HCT116 (cell line): Measurements from ENCODE around the gene KDM7A. TPM values are rescaled to one million over a fixed set of nuclear protein-coding genes. Genes with fewer than 3 reads are reported as not detected.

ENCODE experiments used
- ATAC-seq: fragments of 200-7000 bp; cut with Tn5 transposase; 2 replicates; pipeline ENCODE4 v1.9.1; 2020; ENCODE audit warnings: mild to moderate bottlenecking, moderate library complexity
- BruUV-seq: library from RNA; stranded (reverse); fragments of 400-500 nt; replicated peaks from 2 replicates; lab custom pipeline; 2021; lab: Mats Ljungman, UMichigan
- CTCF ChIA-PET: fragments of 300-600 bp; sonication (Branson Sonifier 250); formaldehyde crosslinking; loops from one replicate; lab custom pipeline; 2021; ENCODE audit warnings: antibody characterized with exemption; lab: Charles Lee
- POLR2A ChIA-PET: fragments of 300-600, 350-600 bp; sonication (Branson Sonifier 250); formaldehyde crosslinking; loops from one replicate; lab custom pipeline; 2021; ENCODE audit warnings: antibody characterized with exemption; lab: Charles Lee
- RAD21 ChIA-PET, 2 experiments: fragments of 300-600 bp; sonication (Branson Sonifier 250); formaldehyde crosslinking; loops; one replicate each; lab custom pipeline; 2023; ENCODE audit warnings: low total read pairs in 2 of 2; ENCODE audit not compliant: uncharacterized antibody in 2 of 2, unreplicated experiment in 2 of 2, low non-redundant PET in 1 of 2; lab: Charles Lee
- DNase-seq: peaks from one replicate; pipeline ENCODE4 v3.0.0-alpha.2; 2010; ENCODE audit warnings: low read depth, low spot score
- H2AFZ ChIP-seq: fragments of 200-600 bp; shearing (Covaris generic), sonication (generic); 2 replicates; pipeline ENCODE4 v1.6.1; 2017; ENCODE audit warnings: low read depth, mixed run types, mixed read lengths, antibody characterized with exemption, low read length; ENCODE audit not compliant: poor library complexity, severe bottlenecking
- H3K27ac ChIP-seq: 2 replicates; pipeline ENCODE4 v1.5.1; 2012; ENCODE audit warnings: low read depth, low read length
- H3K27me3 ChIP-seq: fragments of 200-600 bp; sonication (generic); 2 replicates; pipeline ENCODE4 v1.6.1; 2016; ENCODE audit warnings: mixed run types, low read length, mixed read lengths; ENCODE audit not compliant: insufficient read depth
- H3K36me3 ChIP-seq, 2 experiments: fragments of 200-500 bp in 1 of 2; fragments of 200-600 bp in 1 of 2; sonication (Bioruptor generic) in 1 of 2; sonication (generic) in 1 of 2; 2 replicates each; pipeline versions ENCODE4 v1.5.1 to v1.6.1; 2014 to 2016; ENCODE audit warnings: low read length in 2 of 2, inconsistent platforms in 1 of 2, mixed read lengths in 1 of 2, mixed run types in 1 of 2; ENCODE audit not compliant: insufficient read depth in 2 of 2, control insufficient read depth in 1 of 2
- H3K4me1 ChIP-seq, 2 experiments: fragments of 200-600 bp in 1 of 2; sonication (generic) in 1 of 2; 2 replicates each; pipeline versions ENCODE4 v1.5.1 to v1.6.1; 2012 to 2017; ENCODE audit warnings: low read length in 2 of 2, inconsistent platforms in 1 of 2, mild to moderate bottlenecking in 1 of 2, mixed read lengths in 1 of 2, mixed run types in 1 of 2, moderate library complexity in 1 of 2; ENCODE audit not compliant: insufficient read depth in 2 of 2, control insufficient read depth in 1 of 2
- H3K4me2 ChIP-seq: fragments of 200-600 bp; sonication (generic); 2 replicates; pipeline ENCODE4 v1.6.1; 2017; ENCODE audit warnings: mixed run types, low read length, mixed read lengths
- H3K4me3 ChIP-seq, 2 experiments: fragments of 200-600 bp in 1 of 2; sonication (generic) in 1 of 2; replicated peaks in 1 of 2; 2 replicates each; pipeline ENCODE4 v1.5.1; 2011 to 2016; ENCODE audit warnings: low read length in 2 of 2, control low read depth in 1 of 2, low read depth in 1 of 2, mild to moderate bottlenecking in 1 of 2, mixed read lengths in 1 of 2, mixed run types in 1 of 2
- H3K79me2 ChIP-seq: fragments of 200-600 bp; sonication (generic); 2 replicates; pipeline ENCODE4 v1.6.1; 2017; ENCODE audit warnings: mild to moderate bottlenecking, mixed run types, low read length, moderate library complexity, mixed read lengths; ENCODE audit not compliant: insufficient read depth
- H3K9ac ChIP-seq: fragments of 200-600 bp; sonication (generic); 2 replicates; pipeline ENCODE4 v1.6.1; 2016; ENCODE audit warnings: low read length, mixed read lengths
- H3K9me2 ChIP-seq: fragments of 200-600 bp; sonication (generic), shearing (Covaris generic); 2 replicates; pipeline ENCODE4 v1.6.1; 2017; ENCODE audit warnings: mixed run types, mild to moderate bottlenecking, moderate library complexity; ENCODE audit not compliant: insufficient read depth
- H3K9me3 ChIP-seq, 2 experiments: fragments of 200-500 bp in 1 of 2; fragments of 200-600 bp in 1 of 2; sonication (Bioruptor generic) in 1 of 2; sonication (generic) in 1 of 2; 2 replicates each; pipeline ENCODE4 v1.6.1; 2014 to 2017; ENCODE audit warnings: low read length in 2 of 2, mixed read lengths in 2 of 2, inconsistent platforms in 1 of 2, low read depth in 1 of 2, mild to moderate bottlenecking in 1 of 2, mixed run types in 1 of 2, moderate library complexity in 1 of 2; ENCODE audit not compliant: control insufficient read depth in 1 of 2, insufficient read depth in 1 of 2
- H4K20me1 ChIP-seq: fragments of 200-600 bp; sonication (generic), shearing (Covaris generic); 2 replicates; pipeline ENCODE4 v1.6.1; 2017; ENCODE audit warnings: mixed run types, mild to moderate bottlenecking, moderate library complexity; ENCODE audit not compliant: insufficient read depth
- CBX3 ChIP-seq: IDR thresholded peaks from 2 replicates; pipeline ENCODE4 v1.6.1; 2012; ENCODE audit warnings: low read depth
- CEBPB ChIP-seq: IDR thresholded peaks from 2 replicates; pipeline ENCODE4 v1.6.1; 2012; ENCODE audit warnings: low read depth
- CTCF ChIP-seq, 3 experiments: fragments of 200-600 bp in 1 of 3; sonication (generic) in 1 of 3; IDR thresholded peaks in 2 of 3; conservative IDR thresholded peaks in 1 of 3; 2 replicates each; pipeline ENCODE4 v1.5.1; 2012 to 2017; ENCODE audit warnings: low read depth in 2 of 3, low read length in 2 of 3, antibody characterized with exemption in 1 of 3, borderline replicate concordance in 1 of 3, control low read depth in 1 of 3, mild to moderate bottlenecking in 1 of 3, mixed read lengths in 1 of 3, mixed run types in 1 of 3, moderate library complexity in 1 of 3; ENCODE audit not compliant: insufficient read depth in 1 of 3
- EGR1 ChIP-seq: IDR thresholded peaks from 2 replicates; pipeline ENCODE4 v1.6.1; 2012; ENCODE audit warnings: low read depth
- ELF1 ChIP-seq: IDR thresholded peaks from 2 replicates; pipeline ENCODE4 v1.6.1; 2012; ENCODE audit warnings: low read depth, borderline replicate concordance
- EZH2 ChIP-seq: fragments of 200-600 bp; sonication (generic); IDR thresholded peaks from 2 replicates; pipeline ENCODE4 v1.6.1; 2017; ENCODE audit warnings: antibody characterized with exemption, mixed run types
- FOSL1 ChIP-seq: IDR thresholded peaks from 2 replicates; pipeline ENCODE4 v1.6.1; 2012; ENCODE audit warnings: low read depth
- JUND ChIP-seq: IDR thresholded peaks from 2 replicates; pipeline ENCODE4 v1.6.1; 2012
- MAX ChIP-seq: IDR thresholded peaks from 2 replicates; pipeline ENCODE4 v1.6.1; 2012
- POLR2A ChIP-seq: IDR thresholded peaks from 2 replicates; pipeline ENCODE4 v1.7.0; 2011; ENCODE audit warnings: borderline replicate concordance; ENCODE audit not compliant: insufficient read depth, insufficient read length; ENCODE audit errors: extremely low read depth
- POLR2AphosphoS5 ChIP-seq: IDR thresholded peaks from 2 replicates; pipeline ENCODE4 v1.6.1; 2011; ENCODE audit warnings: mild to moderate bottlenecking, low read depth, low read length, moderate library complexity
- RAD21 ChIP-seq: IDR thresholded peaks from 2 replicates; pipeline ENCODE4 v1.6.1; 2012; ENCODE audit warnings: low read depth, mild to moderate bottlenecking
- SIN3A ChIP-seq: IDR thresholded peaks from 2 replicates; pipeline ENCODE4 v1.6.1; 2012; ENCODE audit warnings: low read depth
- SRF ChIP-seq: IDR thresholded peaks from 2 replicates; pipeline ENCODE4 v1.6.1; 2012; ENCODE audit warnings: low read depth
- ZBTB33 ChIP-seq: IDR thresholded peaks from 2 replicates; pipeline ENCODE4 v1.6.1; 2011; ENCODE audit warnings: mild to moderate bottlenecking, low read length, moderate library complexity; ENCODE audit not compliant: insufficient replicate concordance; ENCODE audit errors: extremely low read depth
- ZNF274 ChIP-seq: fragments of 200-500 bp; sonication (Bioruptor generic); IDR thresholded peaks from 2 replicates; pipeline ENCODE4 v1.6.1; 2014; ENCODE audit warnings: mild to moderate bottlenecking, low read depth, low read length, inconsistent platforms
- intact Hi-C: fragments of 100-400 bp; cut with micrococcal nuclease; formaldehyde crosslinking; loops from 2 replicates; pipeline ENCODE4 v1.10.0; 2022
- total RNA-seq: library from RNA; stranded (reverse); gene quantifications from one replicate; pipeline ENCODE4 v1.2.1, GENCODE V29; 2021; ENCODE audit not compliant: unreplicated experiment

KDM7A gene
- total RNA-seq, 1 experiment from 2014 or later: 11.6 TPM

GRCh38 chr7:140218656-140219055 lies 41.9 kb upstream of the KDM7A start:
- H3K4me3 ChIP-seq: no peak overlapping the region
- H3K36me3 ChIP-seq: no peaks in the 10 kb centered on the region
- CTCF ChIA-PET: no interaction called here
- no peaks in the 10 kb centered on the region for H4K20me1 ChIP-seq
- RAD21 ChIA-PET: no interaction called here
- H3K4me1 ChIP-seq: no peaks in the 10 kb centered on the region
- TF ChIP-seq EGR1 (no peak), JUND (no peak), ZBTB33 (no peak), CEBPB (no peak), POLR2A (no peak), EZH2 (no peak), FOSL1 (no peak), MAX (no peak)
- DNase-seq (no peak), ATAC-seq (no peak)
- no TSS peak for BruUV-seq
- H3K9me3 ChIP-seq: no peaks in the 10 kb centered on the region
- H3K9ac ChIP-seq: no peak overlapping the region
- POLR2A ChIA-PET: no interaction called here
- H3K9me2 ChIP-seq: no peaks in the 10 kb centered on the region
- intact Hi-C loops: no loop called here
- no peak overlapping the region for H3K4me2 ChIP-seq
- no peak overlapping the region for H3K27ac ChIP-seq
- no peaks in the 10 kb centered on the region for H3K79me2 ChIP-seq
- no peaks in the 10 kb centered on the region for H3K27me3 ChIP-seq
- no peak overlapping the region for H2AFZ ChIP-seq

- CTCF ChIA-PET: no interaction called here
- RAD21 ChIA-PET: no interaction called here
- Histone ChIP-seq H3K4me1 (no peaks in the 10 kb centered on the region), H3K9ac (no peak overlapping the region), H3K36me3 (no peaks in the 10 kb centered on the region), H3K9me2 (no peaks in the 10 kb centered on the region), H3K9me3 (no peaks in the 10 kb centered on the region), H4K20me1 (no peaks in the 10 kb centered on the region), H3K27ac (no peak overlapping the region), H3K79me2 (no peaks in the 10 kb centered on the region), H3K4me3 (no peak overlapping the region), H3K4me2 (no peak overlapping the region), H2AFZ (no peak overlapping the region), H3K27me3 (no peaks in the 10 kb centered on the region)
- no TSS peak for BruUV-seq
- ATAC-seq: no peak
- no peak for DNase-seq
- intact Hi-C loops: no loop called here
- POLR2A ChIA-PET: no interaction called here
- TF ChIP-seq SIN3A (no peak), CTCF (IDR thresholded peaks at IDR 0.05 in 2 of 3, conservative IDR thresholded peaks at IDR 0.05 in 1 of 3; ENCODE audit: borderline replicate concordance in 1 of 3, insufficient read depth in 1 of 3, low read depth in 2 of 3, low read length in 2 of 3) (no peak), POLR2AphosphoS5 (no peak), SRF (no peak), RAD21 (no peak), ZNF274 (no peak), EGR1 (no peak), CBX3 (no peak), EZH2 (no peak), CEBPB (no peak), ELF1 (no peak)
Observed at GRCh38 chr7:140217750-140218501, 41.1 kb upstream of the KDM7A start.
